GM21381 (cell line): Measurements from ENCODE around the gene CAPS.
"Not testable (repeated sequence)": the region's sequence is repeated elsewhere in the genome, so short reads cannot be mapped to it uniquely, and the experiment has no call there.

Experiments
- ATAC-seq: cut with Tn5 transposase; IDR thresholded peaks from one replicate; pipeline ENCODE4 v1.9.1; 2021; ENCODE audit warnings: mild to moderate bottlenecking, moderate library complexity; ENCODE audit not compliant: unreplicated experiment

Gene CAPS

DNA sequence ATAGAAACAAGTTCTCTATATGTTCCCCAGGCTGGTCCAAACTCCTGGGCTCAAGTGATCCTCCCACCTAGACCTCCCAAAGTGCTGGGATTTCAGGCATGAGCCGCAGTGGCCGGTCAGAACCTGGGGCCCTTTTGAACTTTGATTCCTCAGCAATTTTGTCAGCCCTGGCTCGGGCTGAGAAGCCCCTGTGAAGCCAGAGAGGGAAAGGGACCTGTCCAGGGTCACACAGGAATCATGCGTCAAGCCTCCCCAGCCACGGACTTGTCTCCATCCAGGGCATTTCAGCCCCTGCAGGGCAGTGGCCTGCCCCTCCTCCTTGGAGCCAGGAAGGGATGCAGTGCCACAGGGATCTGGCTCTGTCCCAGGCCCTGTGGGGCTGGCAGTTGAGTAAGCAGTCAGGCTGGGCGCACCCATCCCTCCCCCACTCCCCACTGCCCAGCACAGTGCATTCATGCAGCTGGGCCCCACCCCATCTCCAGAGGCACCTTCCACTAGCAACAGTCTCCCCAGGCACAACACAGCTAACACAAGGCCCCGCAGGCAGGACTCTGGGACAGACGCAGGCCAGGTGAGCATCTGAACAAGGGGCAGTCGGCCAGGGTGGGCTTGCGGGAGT is at the start of gene CAPS:
Gene CAPS (plus strand): TSS at position 516 of the 619 bp plus-strand sequence. CDS start 153 bp downstream, outside the sequence.
- no peak for ATAC-seq

DNA sequence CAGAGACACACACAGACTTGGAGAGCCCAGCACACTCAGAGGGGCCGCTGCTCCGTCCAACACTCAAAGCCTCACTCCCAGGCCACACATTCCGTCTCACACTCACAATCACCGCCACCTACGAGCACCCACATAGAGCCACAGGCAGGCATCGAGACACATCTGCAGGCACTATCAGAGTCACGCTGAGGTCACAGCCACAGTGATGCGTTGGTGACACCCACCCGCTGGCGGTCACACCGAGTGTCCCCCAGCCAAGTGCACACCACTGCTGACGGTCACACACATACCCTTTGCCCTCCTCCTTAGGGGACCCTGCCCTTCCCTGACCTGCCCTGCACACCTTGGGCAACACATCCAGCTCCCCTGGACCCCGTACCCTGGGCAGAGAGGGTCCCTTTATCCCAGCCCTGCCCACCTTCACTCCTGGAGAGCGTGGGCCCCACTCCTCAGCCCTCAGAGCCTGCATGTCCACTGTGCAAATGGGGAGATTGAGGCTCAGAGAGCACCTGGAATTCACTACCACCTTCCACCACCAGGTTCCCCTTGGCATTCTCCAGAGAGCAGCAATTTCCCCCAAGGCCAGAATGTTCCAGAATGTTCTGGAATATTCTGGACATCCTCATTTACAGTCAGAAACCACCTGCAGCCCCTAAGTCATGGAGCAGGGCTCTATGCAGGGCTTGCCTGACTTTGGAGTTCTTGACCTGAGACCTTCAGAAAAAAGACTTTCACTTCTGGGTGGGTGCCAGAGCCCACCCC is 49.1 kb upstream of the CAPS start:
- ATAC-seq = no peak

DNA sequence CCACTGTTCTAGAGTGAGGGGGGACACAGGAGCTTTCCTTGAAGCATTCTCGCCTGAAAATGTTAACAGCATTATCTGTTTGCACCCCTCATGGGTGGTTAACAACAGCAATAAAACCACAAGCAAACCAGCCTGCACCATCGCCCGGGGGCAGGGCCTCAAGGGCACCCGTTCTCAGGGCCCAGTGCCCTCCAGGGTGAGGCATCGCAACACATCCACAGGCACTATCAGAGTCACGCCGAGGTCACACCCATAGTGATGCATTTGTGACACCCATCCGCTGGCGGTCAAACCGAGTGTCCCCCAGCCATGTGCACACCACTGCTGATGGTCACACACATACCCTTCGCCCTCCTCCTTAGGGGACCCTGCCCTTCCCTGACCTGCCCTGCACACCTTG is 48.3 kb upstream of the CAPS start:
- no peak for ATAC-seq

DNA sequence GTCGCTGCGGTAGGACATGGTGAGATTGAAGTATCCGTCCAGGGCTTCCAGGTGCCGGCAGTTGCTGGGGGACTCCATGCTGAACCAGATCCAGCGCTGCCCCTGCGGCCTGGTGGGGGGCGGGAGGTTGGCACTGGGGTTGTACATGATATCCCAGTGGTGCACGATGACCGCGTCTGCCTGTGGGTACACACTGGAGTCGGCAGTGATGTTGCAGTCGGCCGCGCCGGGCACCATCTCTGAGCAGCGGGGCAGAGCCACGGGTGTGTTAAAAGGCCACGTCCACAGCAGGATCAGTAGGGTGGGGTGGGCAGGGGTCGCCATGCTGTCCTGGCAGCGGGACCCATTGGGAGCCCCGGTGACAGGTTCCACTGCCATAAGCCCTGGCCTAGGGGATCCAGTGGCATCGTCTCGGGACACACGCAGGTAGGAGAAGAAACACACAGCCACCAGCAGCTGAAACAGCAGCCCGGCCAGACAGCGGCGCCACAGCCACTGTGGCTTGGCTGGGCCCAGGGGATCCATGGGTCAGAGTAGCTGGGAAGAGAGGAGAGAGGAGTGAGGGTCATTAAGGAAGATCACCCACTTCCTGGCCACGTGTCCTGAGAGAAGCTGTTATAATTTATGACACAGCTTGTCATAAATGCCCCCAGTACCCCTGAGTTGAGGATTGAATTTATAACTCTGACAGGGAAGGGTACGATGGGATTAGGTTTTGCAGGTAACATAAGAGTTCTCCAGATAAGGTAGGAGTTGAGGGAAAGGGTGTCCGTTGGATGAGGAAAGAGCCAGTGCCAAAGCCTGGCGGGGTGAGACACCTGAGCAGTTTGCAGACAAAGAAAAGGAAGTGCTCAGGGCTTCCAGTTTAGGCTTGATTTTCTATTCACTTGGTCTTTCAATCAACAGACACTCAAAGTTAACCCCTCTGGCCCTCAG is 46.6 kb upstream of the CAPS start:
- no peak for ATAC-seq

DNA sequence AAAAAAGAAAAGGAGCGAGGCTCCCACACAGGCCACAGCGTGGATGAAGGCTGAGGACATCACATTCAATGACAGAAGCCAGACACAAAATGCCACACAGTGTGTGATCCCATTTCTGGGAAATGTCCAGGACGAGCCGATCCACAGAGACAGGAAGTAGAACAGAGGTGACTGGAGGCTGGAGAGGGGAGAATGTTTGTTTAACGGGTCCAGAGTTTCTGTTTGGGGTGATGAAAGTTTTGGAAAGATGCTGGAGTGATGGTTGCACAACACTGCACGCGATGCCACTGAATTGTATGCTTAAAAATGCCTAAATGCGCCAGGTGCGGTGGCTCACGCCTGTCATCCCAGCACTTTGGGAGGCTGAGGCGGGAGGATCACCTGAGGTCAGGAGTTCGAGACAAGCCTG is 43.1 kb upstream of the CAPS start:
- no peak for ATAC-seq

DNA sequence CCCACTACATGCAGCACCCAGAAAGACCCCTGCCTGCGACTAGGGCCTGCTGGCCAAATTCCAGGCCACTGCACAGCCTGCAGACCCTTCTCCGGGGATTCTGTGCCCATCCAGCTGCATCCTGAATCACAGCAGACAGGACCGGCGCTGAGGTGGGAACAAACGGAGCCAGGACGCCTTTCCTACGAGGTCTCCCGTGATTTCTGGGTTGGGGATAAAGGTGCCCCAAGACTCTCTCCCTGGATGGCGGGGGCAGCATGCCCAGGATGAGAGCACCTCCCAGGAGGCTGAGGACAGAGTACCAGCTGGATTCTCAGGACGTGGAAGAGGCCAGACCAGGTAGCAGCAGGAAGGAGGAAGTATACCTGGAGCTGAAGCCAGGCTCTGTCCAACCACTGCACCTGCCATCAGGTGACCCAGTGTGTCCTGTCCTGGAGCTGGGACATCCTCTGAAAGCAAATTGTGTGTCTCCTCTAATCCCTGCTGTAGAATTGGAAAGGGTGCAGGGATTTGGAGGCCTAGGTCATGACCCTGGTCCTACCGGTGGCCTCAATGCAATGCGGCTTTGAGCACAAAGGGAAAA is 40.3 kb upstream of the CAPS start:
- ATAC-seq = no peak

DNA sequence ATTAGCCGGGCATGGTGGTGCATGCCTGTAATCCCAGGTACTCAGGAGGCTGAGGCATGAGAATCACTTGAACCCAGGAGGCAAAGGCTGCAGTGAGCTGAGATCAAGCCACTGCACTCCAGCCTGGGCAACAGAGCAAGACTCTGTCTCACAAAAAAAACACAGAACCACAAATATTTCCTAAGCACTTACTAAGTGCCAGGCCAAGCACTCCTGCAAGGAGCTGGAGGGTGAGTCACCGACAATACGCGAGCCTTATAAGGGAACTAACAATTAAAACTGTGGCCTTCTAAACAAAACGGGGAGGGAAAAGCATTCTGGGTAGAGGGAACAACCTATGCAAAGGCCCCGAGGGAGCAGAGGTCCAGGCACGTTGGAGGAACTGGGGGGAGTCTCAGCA is 39.6 kb upstream of the CAPS start:
- not testable (repeated sequence) for ATAC-seq

DNA sequence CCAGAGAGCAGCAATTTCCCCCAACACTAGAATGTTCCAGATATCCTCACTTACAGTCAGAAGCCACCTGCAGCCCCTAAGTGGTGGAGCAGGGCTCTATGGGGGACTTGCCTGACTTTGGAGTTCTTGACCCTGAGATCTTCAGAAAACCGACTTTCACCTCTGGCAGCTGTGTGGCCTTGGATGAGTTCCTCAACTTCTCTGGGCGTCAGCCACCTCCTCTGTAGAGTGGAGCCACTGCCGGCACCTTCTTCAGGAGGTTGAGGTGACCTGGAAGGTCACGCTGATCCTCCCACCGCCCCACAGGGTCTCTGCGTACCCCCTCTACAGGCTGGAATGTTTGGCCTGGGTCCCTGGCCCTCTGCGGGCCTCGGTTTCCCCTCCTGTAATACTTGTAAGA is 36.6 kb upstream of the CAPS start:
- no peak for ATAC-seq

DNA sequence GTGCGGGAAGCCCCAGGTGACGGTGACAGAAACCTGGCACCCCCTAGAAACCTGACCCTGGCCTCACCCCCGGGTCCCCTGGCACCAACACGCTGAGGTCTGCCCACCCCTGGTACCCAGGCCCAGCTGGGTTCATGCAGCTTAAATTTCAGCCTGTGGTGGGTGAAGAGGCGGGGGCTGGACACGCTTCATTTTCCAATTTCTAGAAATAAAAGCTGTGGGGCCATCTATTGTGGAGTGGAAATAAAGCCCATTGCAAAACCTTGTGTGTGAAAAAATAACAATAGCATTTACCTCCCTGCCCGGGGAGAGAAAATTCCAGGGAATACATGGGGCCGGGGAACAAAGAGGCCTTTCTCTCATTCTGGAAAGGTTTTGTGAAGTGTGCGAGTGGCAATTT is 36.2 kb upstream of the CAPS start:
- no peak for ATAC-seq

DNA sequence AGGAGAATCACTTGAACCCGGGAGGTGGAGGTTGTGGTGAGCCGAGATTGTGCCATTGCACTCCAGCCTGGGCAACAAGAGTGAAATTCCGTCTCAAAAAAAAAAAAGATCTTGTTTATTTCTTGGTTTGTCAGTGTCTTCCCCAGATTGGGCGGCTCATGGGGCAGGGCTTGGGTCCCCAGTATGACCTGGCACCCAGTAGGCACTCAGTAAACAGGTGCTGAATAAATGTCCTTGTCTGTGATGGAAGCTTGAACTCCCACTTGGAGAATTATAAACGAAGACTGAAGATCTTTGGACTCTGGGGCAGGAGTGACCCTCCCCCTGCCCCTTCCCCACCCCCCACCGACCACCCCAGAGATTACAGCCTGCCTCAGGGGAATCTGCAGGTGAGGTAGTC is 33.9 kb upstream of the CAPS start:
- ATAC-seq = no peak

DNA sequence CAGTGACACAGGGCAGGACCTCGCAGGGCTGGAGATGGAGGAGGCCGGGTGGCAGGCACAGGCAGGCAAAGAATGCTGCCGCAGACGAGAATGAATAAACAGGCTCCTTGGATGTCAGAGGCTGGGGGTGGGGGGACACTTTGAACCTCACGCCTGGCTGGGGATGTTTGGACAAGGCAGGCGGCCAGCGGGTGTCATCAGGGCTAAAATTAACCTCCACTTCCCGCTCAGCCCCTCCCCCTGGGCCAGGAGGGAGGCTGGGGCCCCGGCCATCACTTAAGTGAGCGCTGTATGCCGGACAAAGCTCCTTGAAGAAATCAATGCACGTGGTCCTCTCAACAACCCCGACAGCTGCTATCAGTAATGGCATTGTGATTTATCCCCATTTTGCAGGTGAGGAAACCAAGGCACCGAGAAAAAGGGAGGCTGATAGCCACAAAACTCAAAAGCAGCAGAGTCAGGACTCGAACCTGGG is 33.4 kb upstream of the CAPS start:
- ATAC-seq = no peak

DNA sequence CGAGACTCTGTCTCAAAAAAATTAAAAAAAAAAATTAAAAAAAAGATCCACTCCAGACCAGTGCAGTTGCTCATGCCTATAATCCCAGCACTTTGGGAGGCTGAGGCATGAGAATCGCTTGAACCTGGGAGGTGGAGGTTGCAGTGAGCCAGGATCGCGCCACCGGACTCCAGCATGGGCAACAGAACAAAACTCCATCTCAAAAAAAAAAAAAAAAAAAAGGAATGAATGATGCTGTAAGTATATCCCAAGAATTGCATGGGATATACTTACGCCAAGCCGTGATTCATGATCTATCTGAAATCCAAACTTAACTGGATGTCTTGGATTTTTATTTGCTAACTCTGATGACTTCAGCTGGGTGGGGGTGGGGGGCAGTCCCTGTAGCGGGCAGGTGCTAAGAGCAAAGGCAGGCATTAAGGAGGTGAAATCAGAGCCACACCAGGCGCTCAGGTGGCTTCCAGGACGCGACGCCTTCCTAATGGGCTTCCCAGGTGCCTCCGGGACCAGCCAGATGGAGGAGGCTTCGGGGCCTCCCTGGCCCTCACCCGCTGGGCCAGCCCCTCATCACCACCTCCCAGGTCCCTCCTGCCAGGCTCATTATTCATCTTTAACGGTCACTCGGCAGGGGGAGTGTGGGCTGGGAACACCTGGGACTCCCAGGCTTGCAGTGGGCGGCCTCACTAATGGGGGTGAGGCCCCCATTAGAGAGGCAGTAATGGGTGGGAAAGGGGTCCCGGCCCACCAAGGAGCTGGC is 32.3 kb upstream of the CAPS start:
- ATAC-seq = no peak

DNA sequence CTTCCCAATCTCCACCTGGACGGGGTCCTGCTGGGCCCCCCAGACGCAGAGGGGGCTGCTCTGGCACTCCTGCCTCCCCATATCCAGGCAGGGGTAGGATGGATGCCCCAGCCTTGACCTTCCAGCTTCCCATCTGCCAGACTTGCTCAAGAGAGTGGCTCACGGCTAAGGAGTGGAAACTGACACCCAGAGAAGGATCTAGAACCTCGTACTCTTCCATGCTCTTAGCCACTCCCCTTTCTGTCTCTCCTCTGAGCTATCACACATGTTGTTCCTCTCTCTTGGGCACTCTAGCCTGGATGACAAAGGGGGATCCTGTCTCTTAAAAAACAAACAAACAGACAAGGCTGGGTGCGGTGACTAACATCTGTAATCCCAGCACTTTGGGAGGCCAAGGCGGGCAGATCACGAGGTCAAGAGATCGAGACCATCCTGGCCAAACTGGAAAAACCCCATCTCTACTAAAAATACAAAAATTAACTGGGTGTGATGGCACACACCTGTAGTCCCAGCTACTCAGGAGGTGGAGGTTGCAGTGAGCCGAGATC is 31.6 kb upstream of the CAPS start:
- ATAC-seq = no peak

DNA sequence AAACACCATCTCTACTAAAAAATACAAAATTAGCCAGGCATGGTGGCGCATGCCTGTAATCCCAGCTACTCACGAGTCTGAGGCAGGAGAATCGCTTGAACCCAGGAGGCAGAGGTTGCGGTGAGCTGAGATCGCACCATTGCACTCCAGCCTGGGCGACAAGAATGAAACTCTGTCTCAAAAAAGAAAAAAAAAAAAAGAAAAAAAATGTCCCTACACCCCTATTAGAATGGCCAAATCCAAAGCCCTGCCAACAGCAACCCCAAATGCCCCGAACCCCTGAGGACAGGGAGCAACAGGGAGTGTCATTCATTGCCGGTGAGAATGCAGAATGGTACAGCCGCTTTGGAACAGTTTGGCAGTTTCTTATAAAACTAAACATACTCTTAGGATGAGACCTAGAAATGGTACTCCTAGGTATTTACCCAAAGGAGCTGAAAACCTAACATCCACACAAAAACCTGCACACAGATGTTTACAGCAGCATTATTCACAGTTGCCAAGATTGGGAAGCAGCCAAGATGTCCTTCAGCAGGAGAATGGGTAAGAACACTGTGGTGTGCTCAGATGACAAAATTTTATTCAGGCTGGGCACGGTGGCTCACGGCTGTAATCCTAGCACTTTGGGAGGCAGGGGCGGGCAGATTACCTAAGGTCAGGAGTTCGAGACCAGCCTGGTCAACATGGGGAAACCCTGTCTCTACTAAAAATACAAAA is 30.7 kb upstream of the CAPS start:
- ATAC-seq = not testable (repeated sequence)

DNA sequence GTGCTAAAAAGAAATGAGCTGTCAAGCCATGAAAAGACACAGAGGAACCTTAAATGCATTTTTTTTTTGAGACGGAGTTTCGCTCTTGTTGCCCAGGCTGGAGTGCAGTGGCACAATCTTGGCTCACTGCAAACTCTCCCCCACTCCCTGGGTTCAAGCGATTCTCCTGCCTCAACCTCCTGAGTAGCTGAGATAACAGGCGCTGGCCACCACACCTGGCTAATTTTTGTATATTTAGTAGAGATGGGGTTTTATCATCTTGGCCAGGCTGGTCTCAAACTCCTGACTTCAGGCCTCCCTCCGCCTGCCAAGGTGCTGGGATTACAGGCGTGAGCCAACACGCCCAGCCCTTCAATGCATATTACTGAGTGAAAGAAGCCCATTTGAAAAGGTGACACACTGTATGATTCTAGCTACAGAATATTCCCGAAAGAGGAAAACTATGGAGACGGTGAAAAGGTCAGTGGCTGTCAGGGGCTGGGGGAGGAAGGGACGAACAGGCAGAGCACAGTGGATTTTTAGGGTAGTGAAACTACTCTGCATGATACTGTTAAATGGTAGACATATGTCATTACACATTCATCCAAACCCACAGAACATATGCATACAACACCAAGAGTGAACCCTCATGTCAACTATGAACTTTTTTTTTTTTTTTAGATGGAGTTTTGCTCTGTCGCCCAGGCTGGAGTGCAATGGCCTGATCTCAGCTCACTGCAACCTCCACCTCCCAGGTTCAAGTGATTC is 29.8 kb upstream of the CAPS start:
- ATAC-seq = not testable (repeated sequence)

DNA sequence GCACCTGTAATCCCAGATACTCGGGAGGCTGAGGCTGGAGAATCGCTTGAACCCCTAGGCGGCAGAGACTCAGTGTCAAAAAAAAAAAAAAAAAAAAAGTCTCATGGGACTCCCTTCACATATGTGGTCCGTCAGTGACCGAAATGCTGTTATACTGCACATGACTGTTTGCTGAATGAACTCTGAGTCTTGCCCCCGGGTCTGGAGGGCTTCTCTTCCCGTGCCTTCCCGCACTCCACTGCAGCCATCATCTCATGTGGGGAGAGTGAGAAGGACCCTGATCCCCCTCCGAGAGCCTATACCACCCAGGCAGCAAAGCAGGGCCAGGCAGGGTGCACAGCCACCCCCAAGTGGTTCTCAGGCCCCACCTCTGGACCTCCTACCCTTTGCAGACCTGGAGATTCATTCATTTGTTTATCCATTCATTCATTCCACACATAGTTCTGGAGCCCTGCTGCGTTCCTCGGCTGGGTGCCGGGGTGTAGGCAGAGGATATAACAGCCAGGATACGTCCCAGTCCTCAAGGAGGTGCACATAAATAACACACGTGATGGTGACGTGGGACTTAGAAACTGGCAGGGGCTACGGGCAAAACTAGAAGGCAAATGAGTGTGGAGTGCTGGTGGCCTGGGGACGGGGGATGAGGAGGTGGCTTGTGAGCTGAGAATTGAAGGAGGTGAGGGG is 24.6 kb upstream of the CAPS start:
- ATAC-seq = no peak

DNA sequence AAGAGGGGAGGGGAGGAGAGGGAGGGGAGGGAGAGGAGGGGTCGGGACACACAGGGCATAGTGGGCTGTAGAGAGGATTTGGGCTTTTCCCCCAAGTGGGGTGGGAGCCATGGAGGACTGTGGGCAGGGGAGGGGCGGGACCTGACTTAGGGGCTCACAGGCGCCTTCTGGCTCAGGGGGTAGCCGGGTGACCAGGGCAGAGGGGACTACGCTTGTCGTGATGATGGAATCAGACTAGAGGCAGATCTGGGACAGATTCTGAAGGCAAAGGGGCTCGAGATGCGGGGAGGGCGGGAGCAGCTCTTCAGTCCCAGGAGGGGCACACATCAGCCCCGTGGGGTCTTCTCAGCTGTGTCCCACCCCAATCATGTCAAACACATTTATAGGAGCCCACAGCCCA is 24.0 kb upstream of the CAPS start:
- no peak for ATAC-seq

DNA sequence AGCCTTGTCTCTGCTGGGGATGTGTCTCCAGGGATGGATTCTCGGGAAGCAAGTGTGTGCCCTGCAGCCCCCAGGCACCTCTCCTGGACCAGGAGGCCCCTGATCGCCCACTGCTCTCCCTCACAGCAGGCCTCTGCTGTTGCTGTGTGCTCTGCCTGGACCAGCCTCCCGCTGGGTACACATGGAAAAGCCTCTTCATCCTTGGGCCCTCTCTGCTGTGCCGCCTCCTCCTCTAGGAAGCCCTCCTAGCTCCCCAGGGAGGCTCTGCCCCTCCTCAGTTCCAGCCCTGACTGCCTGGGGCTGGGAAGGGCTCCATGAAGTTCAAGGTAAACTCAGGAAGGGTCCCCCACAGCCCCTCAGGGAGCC is 22.5 kb upstream of the CAPS start:
- no peak for ATAC-seq
